ENCODE data around the gene HAUS5.

- TF ChIP-seq EZH2 (IDR thresholded peaks at IDR 0.05; ENCODE audit: low read length) (no peak), CTCF (optimal IDR thresholded peaks at IDR 0.05 in 1 of 3, IDR thresholded peaks at IDR 0.05 in 1 of 3, conservative IDR thresholded peaks at IDR 0.05 in 1 of 3; ENCODE audit: extremely low read depth in 1 of 3, insufficient read depth in 2 of 3, low read length in 3 of 3) (no peak)
These were observed 6.9 kb downstream of the HAUS5 start for GRCh38 chr19:35619290-35619923.

All from keratinocyte (primary cell).